ENCODE results near the gene GPRIN3. TPM values are rescaled to one million over a fixed set of nuclear protein-coding genes. Genes with fewer than 3 reads are reported as not detected.
A peak's percentile ranks its signal among the peaks of the same experiment; 100 is the strongest.

Gene GPRIN3
- total and polyA plus RNA-seq, 8 donors: 1.6 to 14.1 (median 2.5) TPM

DNA sequence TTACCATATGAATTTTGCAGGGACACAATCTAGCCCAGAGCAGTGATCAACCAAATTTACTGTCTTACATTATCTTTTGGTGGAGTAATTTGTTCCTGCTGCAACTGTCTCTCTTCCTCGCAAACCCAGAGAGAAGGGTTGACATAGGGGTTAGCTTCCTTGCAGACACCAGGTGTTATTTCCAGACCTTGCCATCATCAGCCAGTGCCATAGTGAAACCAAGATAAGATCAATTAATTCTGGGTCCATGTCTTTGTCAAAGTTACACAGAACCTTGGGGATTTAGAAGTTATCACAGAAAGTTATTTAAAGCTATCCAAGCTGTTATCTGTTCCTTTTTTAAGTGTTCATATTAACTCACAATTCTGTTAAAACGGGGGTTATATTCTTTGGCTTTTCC, 23.6 kb upstream of the GPRIN3 start:
- intact Hi-C loops (cut with DNase I): no loop called here
- Histone ChIP-seq H3K27me3 (no peaks in the 10 kb centered on the region), H3K4me1 (peaks cover 0 to 9% of the 10 kb centered on the region in 2 donors), H3K4me3 (no peak overlapping the region), H3K9me3 (peaks cover 0 to 4% of the 10 kb centered on the region in 2 donors), H3K27ac (peak overlapping the region in 1 of 2 donors; percentile 78), H3K36me3 (no peaks in the 10 kb centered on the region)
- no peak for DNase-seq
- TF ChIP-seq, protein P1, sequence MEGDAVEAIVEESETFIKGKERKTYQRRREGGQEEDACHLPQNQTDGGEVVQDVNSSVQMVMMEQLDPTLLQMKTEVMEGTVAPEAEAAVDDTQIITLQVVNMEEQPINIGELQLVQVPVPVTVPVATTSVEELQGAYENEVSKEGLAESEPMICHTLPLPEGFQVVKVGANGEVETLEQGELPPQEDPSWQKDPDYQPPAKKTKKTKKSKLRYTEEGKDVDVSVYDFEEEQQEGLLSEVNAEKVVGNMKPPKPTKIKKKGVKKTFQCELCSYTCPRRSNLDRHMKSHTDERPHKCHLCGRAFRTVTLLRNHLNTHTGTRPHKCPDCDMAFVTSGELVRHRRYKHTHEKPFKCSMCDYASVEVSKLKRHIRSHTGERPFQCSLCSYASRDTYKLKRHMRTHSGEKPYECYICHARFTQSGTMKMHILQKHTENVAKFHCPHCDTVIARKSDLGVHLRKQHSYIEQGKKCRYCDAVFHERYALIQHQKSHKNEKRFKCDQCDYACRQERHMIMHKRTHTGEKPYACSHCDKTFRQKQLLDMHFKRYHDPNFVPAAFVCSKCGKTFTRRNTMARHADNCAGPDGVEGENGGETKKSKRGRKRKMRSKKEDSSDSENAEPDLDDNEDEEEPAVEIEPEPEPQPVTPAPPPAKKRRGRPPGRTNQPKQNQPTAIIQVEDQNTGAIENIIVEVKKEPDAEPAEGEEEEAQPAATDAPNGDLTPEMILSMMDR (IDR thresholded peaks at IDR 0.05): no peak
- no peak for ATAC-seq

DNA sequence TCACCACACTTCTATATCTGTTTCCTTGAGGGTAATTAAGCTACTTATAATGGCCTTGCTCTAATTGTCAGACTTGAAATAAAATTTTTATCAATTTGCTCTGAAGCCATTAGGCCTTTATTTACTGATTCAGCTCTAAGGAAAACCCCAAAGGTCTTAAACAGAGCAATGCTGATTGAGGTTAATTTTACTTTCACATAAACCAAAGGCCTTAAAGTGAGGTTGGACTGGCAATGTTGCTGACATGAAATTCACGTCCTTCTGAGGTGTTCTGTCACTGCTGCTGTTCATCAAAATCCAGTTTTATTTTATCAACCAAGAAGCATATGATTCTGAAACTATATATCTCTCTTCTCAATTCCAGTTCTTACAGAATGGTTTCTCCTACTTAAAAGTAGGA, 21.7 kb upstream of the GPRIN3 start:
- Histone ChIP-seq H3K27me3 (no peaks in the 10 kb centered on the region), H3K4me3 (no peak overlapping the region), H3K4me1 (peaks cover 0 to 12% of the 10 kb centered on the region in 2 donors), H3K9me3 (peaks cover 0 to 4% of the 10 kb centered on the region in 2 donors), H3K36me3 (no peaks in the 10 kb centered on the region), H3K27ac (no peak overlapping the region)
- TF ChIP-seq, protein P1 (IDR thresholded peaks at IDR 0.05): no peak
- intact Hi-C loops (cut with DNase I): no loop called here
- ATAC-seq (no peak), DNase-seq (no peak)

DNA sequence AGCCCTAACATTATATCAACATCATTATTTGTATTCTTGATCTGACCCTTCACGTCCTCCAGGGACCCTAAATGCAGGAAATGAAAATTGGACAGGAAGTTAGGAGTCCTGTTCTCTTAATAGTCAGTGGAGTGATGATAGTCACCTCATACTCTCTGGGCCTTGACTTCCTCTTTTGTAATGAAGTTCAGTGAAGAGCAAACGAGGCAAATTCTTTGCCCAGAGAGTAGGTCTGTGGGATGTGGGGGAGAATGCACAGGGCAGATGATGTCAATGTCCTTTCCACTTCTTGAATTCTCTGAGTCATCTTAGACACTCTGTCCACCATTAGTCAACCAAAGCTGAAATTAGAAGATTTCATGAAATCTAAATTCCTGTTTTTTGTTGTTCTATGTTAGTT, 17.1 kb upstream of the GPRIN3 start:
- H3K4me1 ChIP-seq: peaks cover 0 to 6% of the 10 kb centered on the region in 2 donors
- TF ChIP-seq, protein P1 (IDR thresholded peaks at IDR 0.05): no peak
- H3K36me3 ChIP-seq: no peaks in the 10 kb centered on the region
- H3K9me3 ChIP-seq: peaks cover 0 to 4% of the 10 kb centered on the region in 2 donors
- H3K27ac ChIP-seq: peak overlapping the region in 1 of 2 donors; percentile 63
- DNase-seq (peak in 1 of 4 donors; percentile 44), ATAC-seq (peak; percentile 89)
- H3K27me3 ChIP-seq: no peaks in the 10 kb centered on the region
- H3K4me3 ChIP-seq: no peak overlapping the region
- intact Hi-C loops (cut with DNase I): no loop called here

DNA sequence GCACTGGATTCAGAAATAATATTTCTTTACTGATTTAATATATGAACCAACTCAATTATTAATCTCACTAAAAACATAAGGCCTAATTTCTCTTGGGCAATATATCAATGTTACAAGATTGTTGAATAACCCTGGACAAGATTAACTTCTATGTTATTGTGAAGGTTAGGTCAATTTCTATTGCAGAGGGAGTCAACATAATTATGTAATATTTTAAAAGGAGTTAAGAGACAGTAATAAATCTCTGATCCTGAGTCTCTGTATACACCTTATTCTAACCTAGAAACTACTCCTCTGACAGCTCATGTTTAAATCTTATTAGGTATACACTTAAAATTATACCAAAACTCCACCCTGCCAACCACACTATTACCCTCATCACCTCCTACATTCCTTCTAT, 15.1 kb upstream of the GPRIN3 start:
- TF ChIP-seq, protein P1 (IDR thresholded peaks at IDR 0.05): no peak
- Histone ChIP-seq H3K27me3 (no peaks in the 10 kb centered on the region), H3K9me3 (no peaks in the 10 kb centered on the region), H3K4me1 (peaks cover 0 to 11% of the 10 kb centered on the region in 2 donors), H3K27ac (no peak overlapping the region), H3K4me3 (no peak overlapping the region), H3K36me3 (no peaks in the 10 kb centered on the region)
- ATAC-seq (no peak), DNase-seq (no peak)
- intact Hi-C loops (cut with DNase I): no loop called here

DNA sequence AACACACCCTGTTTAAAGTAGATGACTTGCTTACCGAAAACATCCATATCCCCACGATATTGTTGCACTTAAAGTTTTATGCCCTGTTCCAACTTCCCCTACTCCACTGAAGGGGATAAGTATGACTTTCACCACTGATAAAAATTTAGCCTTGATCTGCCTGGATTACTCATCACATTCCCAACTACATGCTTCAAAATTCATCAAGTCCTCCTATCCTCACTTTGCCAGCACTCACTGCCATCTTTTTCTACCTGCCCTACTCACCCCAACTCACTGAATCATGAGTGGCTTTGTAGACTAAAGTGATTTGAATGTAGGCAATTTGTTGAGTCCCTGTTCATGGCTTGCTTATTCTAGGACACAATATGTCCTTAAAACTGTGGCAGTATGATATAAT, 12.2 kb upstream of the GPRIN3 start:
- TF ChIP-seq, protein P1 (IDR thresholded peaks at IDR 0.05): no peak

More for the DNA sequence above, 12.2 kb upstream of the GPRIN3 start:
- Histone ChIP-seq H3K27me3 (no peaks in the 10 kb centered on the region), H3K9me3 (no peaks in the 10 kb centered on the region), H3K27ac (no peak overlapping the region), H3K36me3 (no peaks in the 10 kb centered on the region), H3K4me3 (no peak overlapping the region), H3K4me1 (peaks cover 0 to 30% of the 10 kb centered on the region in 2 donors)
- intact Hi-C loops (cut with DNase I): no loop called here
- DNase-seq: no peak
- no peak for ATAC-seq

Measured in left lung (tissue), 10 donors.